ENCODE data around the gene PCIF1. TPM values are rescaled to one million over a fixed set of nuclear protein-coding genes. Genes with fewer than 3 reads are reported as not detected.

The PCIF1 gene
- total and polyA plus RNA-seq, 5 donors from 2014 or later: 82.0 to 95.3 (median 92.3) TPM

- Mint-ChIP-seq H3K27ac (peak overlapping the region; percentile 96 to 98 (median 97)), H3K27me3 (no peaks in the 10 kb centered on the region), H3K4me1 (peaks cover 10 to 38% (median 26%) of the 10 kb centered on the region in 4 donors), H3K36me3 (peaks cover 27% of the 10 kb centered on the region), H3K9me3 (no peaks in the 10 kb centered on the region), H3K4me3 (peak overlapping the region; percentile 90 to 98 (median 96))
- Histone ChIP-seq H3K27ac (ENCODE audit: insufficient read depth, low read length, poor library complexity, severe bottlenecking) (peak overlapping the region; percentile 99), H3K36me3 (ENCODE audit: control insufficient read depth, insufficient read depth, low read length) (peaks cover 33% of the 10 kb centered on the region), H3K9me3 (ENCODE audit: control insufficient read depth in 2 of 2, low read length in 2 of 2) (no peaks in the 10 kb centered on the region), H3K4me1 (ENCODE audit: control insufficient read depth, insufficient read depth, low read length, poor library complexity, severe bottlenecking) (peaks cover 39% of the 10 kb centered on the region), H3K27me3 (ENCODE audit: control insufficient read depth, insufficient read depth, low read length) (no peaks in the 10 kb centered on the region), H3K4me3 (ENCODE audit: low read depth, low read length) (peak overlapping the region; percentile 98)
- DNase-seq: peak in 1 of 3 donors; percentile 57
- ATAC-seq (ENCODE audit: low read depth in 2 of 2): peak in 1 of 2 donors; percentile 6
These were observed 1.0 kb downstream of the PCIF1 start for GRCh38 chr20:45935416-45936046.

GRCh38 chr20:45937765-45938164 lies 3.3 kb downstream of the PCIF1 start:
- Histone ChIP-seq H3K4me3 (ENCODE audit: low read depth, low read length) (no peak overlapping the region), H3K27ac (ENCODE audit: insufficient read depth, low read length, poor library complexity, severe bottlenecking) (peak overlapping the region; percentile 49), H3K27me3 (ENCODE audit: control insufficient read depth, insufficient read depth, low read length) (no peaks in the 10 kb centered on the region), H3K36me3 (ENCODE audit: control insufficient read depth, insufficient read depth, low read length) (peaks cover 47% of the 10 kb centered on the region), H3K9me3 (ENCODE audit: control insufficient read depth in 2 of 2, low read length in 2 of 2) (no peaks in the 10 kb centered on the region), H3K4me1 (ENCODE audit: control insufficient read depth, insufficient read depth, low read length, poor library complexity, severe bottlenecking) (peaks cover 39% of the 10 kb centered on the region)
- no peaks in the 10 kb centered on the region for H3K9me3 Mint-ChIP-seq
- H3K36me3 Mint-ChIP-seq: peaks cover 27% of the 10 kb centered on the region
- peak overlapping the region; percentile 77 to 86 (median 83) for H3K4me3 Mint-ChIP-seq
- H3K27ac Mint-ChIP-seq: peak overlapping the region; percentile 90 to 95 (median 92)
- H3K4me1 Mint-ChIP-seq: peaks cover 10 to 38% (median 26%) of the 10 kb centered on the region in 4 donors
- no peaks in the 10 kb centered on the region for H3K27me3 Mint-ChIP-seq
- DNase-seq (peak in 1 of 3 donors; percentile 29), ATAC-seq (ENCODE audit: low read depth in 2 of 2) (no peak)

- Histone ChIP-seq H3K27ac (ENCODE audit: insufficient read depth, low read length, poor library complexity, severe bottlenecking) (no peak overlapping the region), H3K4me1 (ENCODE audit: control insufficient read depth, insufficient read depth, low read length, poor library complexity, severe bottlenecking) (peaks cover 33% of the 10 kb centered on the region), H3K9me3 (ENCODE audit: control insufficient read depth in 2 of 2, low read length in 2 of 2) (no peaks in the 10 kb centered on the region), H3K27me3 (ENCODE audit: control insufficient read depth, insufficient read depth, low read length) (no peaks in the 10 kb centered on the region), H3K4me3 (ENCODE audit: low read depth, low read length) (no peak overlapping the region), H3K36me3 (ENCODE audit: control insufficient read depth, insufficient read depth, low read length) (peaks cover 58% of the 10 kb centered on the region)
- peak overlapping the region; percentile 90 to 95 (median 90) for H3K27ac Mint-ChIP-seq
- H3K36me3 Mint-ChIP-seq: peaks cover 28% of the 10 kb centered on the region
- peak overlapping the region; percentile 23 to 86 (median 66) for H3K4me3 Mint-ChIP-seq
- H3K27me3 Mint-ChIP-seq: no peaks in the 10 kb centered on the region
- H3K9me3 Mint-ChIP-seq: no peaks in the 10 kb centered on the region
- H3K4me1 Mint-ChIP-seq: peaks cover 5 to 32% (median 20%) of the 10 kb centered on the region in 4 donors
- DNase-seq (no peak), ATAC-seq (ENCODE audit: low read depth in 2 of 2) (no peak)
These were observed 4.4 kb downstream of the PCIF1 start for GRCh38 chr20:45938727-45939438.

- DNase-seq (no peak), ATAC-seq (ENCODE audit: low read depth in 2 of 2) (no peak)
- H3K27me3 ChIP-seq (ENCODE audit: control insufficient read depth, insufficient read depth, low read length): no peaks in the 10 kb centered on the region
- H3K9me3 Mint-ChIP-seq: no peaks in the 10 kb centered on the region
- H3K36me3 ChIP-seq (ENCODE audit: control insufficient read depth, insufficient read depth, low read length): peaks cover 70% of the 10 kb centered on the region
- H3K27me3 Mint-ChIP-seq: no peaks in the 10 kb centered on the region
- H3K36me3 Mint-ChIP-seq: peaks cover 38% of the 10 kb centered on the region
- H3K27ac ChIP-seq (ENCODE audit: insufficient read depth, low read length, poor library complexity, severe bottlenecking): no peak overlapping the region
- H3K9me3 ChIP-seq (ENCODE audit: control insufficient read depth in 2 of 2, low read length in 2 of 2): no peaks in the 10 kb centered on the region
- H3K27ac Mint-ChIP-seq: peak overlapping the region in 1 of 3 donors; percentile 20
- H3K4me3 Mint-ChIP-seq: peak overlapping the region in 1 of 4 donors; percentile 48
- no peak overlapping the region for H3K4me3 ChIP-seq (ENCODE audit: low read depth, low read length)
- peaks cover 5 to 29% (median 20%) of the 10 kb centered on the region in 4 donors for H3K4me1 Mint-ChIP-seq
- peaks cover 33% of the 10 kb centered on the region for H3K4me1 ChIP-seq (ENCODE audit: control insufficient read depth, insufficient read depth, low read length, poor library complexity, severe bottlenecking)
These were observed 5.6 kb downstream of the PCIF1 start for GRCh38 chr20:45940053-45940452.

- ATAC-seq (ENCODE audit: low read depth in 2 of 2) (no peak), DNase-seq (no peak)
- Histone ChIP-seq H3K4me3 (ENCODE audit: low read depth, low read length) (no peak overlapping the region), H3K27me3 (ENCODE audit: control insufficient read depth, insufficient read depth, low read length) (no peaks in the 10 kb centered on the region), H3K4me1 (ENCODE audit: control insufficient read depth, insufficient read depth, low read length, poor library complexity, severe bottlenecking) (peaks cover 33% of the 10 kb centered on the region), H3K27ac (ENCODE audit: insufficient read depth, low read length, poor library complexity, severe bottlenecking) (no peak overlapping the region), H3K9me3 (ENCODE audit: control insufficient read depth in 2 of 2, low read length in 2 of 2) (no peaks in the 10 kb centered on the region), H3K36me3 (ENCODE audit: control insufficient read depth, insufficient read depth, low read length) (peaks cover 74% of the 10 kb centered on the region)
- peaks cover 38% of the 10 kb centered on the region for H3K36me3 Mint-ChIP-seq
- peaks cover 5 to 26% (median 18%) of the 10 kb centered on the region in 4 donors for H3K4me1 Mint-ChIP-seq
- H3K27ac Mint-ChIP-seq: no peak overlapping the region
- H3K9me3 Mint-ChIP-seq: no peaks in the 10 kb centered on the region
- H3K4me3 Mint-ChIP-seq: no peak overlapping the region
- no peaks in the 10 kb centered on the region for H3K27me3 Mint-ChIP-seq
These were observed 6.0 kb downstream of the PCIF1 start for GRCh38 chr20:45940469-45940868.

GRCh38 chr20:45943613-45944012 lies 9.1 kb downstream of the PCIF1 start:
- Histone ChIP-seq H3K4me3 (ENCODE audit: low read depth, low read length) (no peak overlapping the region), H3K27me3 (ENCODE audit: control insufficient read depth, insufficient read depth, low read length) (no peaks in the 10 kb centered on the region), H3K36me3 (ENCODE audit: control insufficient read depth, insufficient read depth, low read length) (peaks cover 86% of the 10 kb centered on the region), H3K9me3 (ENCODE audit: control insufficient read depth in 2 of 2, low read length in 2 of 2) (no peaks in the 10 kb centered on the region), H3K27ac (ENCODE audit: insufficient read depth, low read length, poor library complexity, severe bottlenecking) (no peak overlapping the region), H3K4me1 (ENCODE audit: control insufficient read depth, insufficient read depth, low read length, poor library complexity, severe bottlenecking) (peaks cover 4% of the 10 kb centered on the region)
- H3K36me3 Mint-ChIP-seq: peaks cover 30% of the 10 kb centered on the region
- H3K9me3 Mint-ChIP-seq: no peaks in the 10 kb centered on the region
- no peaks in the 10 kb centered on the region for H3K27me3 Mint-ChIP-seq
- no peak overlapping the region for H3K4me3 Mint-ChIP-seq
- peaks cover 0 to 4% (median under 1%) of the 10 kb centered on the region in 4 donors for H3K4me1 Mint-ChIP-seq
- no peak for ATAC-seq (ENCODE audit: low read depth in 2 of 2)
- no peak overlapping the region for H3K27ac Mint-ChIP-seq
- DNase-seq: no peak

GRCh38 chr20:45944151-45944964 lies 9.9 kb downstream of the PCIF1 start:
- peak overlapping the region in 1 of 3 donors; percentile 35 for H3K27ac Mint-ChIP-seq
- peak in 1 of 3 donors; percentile 24 for DNase-seq
- H3K36me3 ChIP-seq (ENCODE audit: control insufficient read depth, insufficient read depth, low read length): peaks cover 86% of the 10 kb centered on the region
- H3K4me3 ChIP-seq (ENCODE audit: low read depth, low read length): no peak overlapping the region
- peaks cover 0 to 4% (median under 1%) of the 10 kb centered on the region in 4 donors for H3K4me1 Mint-ChIP-seq
- no peaks in the 10 kb centered on the region for H3K9me3 Mint-ChIP-seq
- peak overlapping the region in 1 of 4 donors; percentile 58 for H3K4me3 Mint-ChIP-seq
- H3K36me3 Mint-ChIP-seq: peaks cover 33% of the 10 kb centered on the region
- no peaks in the 10 kb centered on the region for H3K27me3 Mint-ChIP-seq
- H3K4me1 ChIP-seq (ENCODE audit: control insufficient read depth, insufficient read depth, low read length, poor library complexity, severe bottlenecking): no peaks in the 10 kb centered on the region
- H3K27ac ChIP-seq (ENCODE audit: insufficient read depth, low read length, poor library complexity, severe bottlenecking): no peak overlapping the region
- H3K27me3 ChIP-seq (ENCODE audit: control insufficient read depth, insufficient read depth, low read length): no peaks in the 10 kb centered on the region
- no peaks in the 10 kb centered on the region for H3K9me3 ChIP-seq (ENCODE audit: control insufficient read depth in 2 of 2, low read length in 2 of 2)
- ATAC-seq (ENCODE audit: low read depth in 2 of 2): no peak
